Kidney (tissue), 14 donors: ENCODE measurements around the gene BDNF. TPM values are rescaled to one million over a fixed set of nuclear protein-coding genes. Genes with fewer than 3 reads are reported as not detected.

Experiments
- DNase-seq, 5 donors: peaks; one replicate each; pipeline ENCODE4 v3.0.0-alpha.2; 2013 to 2020
- FAIRE-seq: peaks from 2 replicates; lab custom pipeline; 2012; peaks lifted over from hg19 to GRCh38; lab: Jason Lieb, UNC
- H3K27ac ChIP-seq, 2 donors: one replicate each; pipeline ENCODE4 v1.7.0; 2013; ENCODE audit warnings: low read depth in 2 of 2, low read length in 2 of 2, inconsistent platforms in 1 of 2
- H3K27me3 ChIP-seq: one replicate; pipeline ENCODE4 v1.7.1; 2013; ENCODE audit warnings: low read length, inconsistent platforms; ENCODE audit not compliant: control insufficient read depth, insufficient read depth
- H3K36me3 ChIP-seq, 3 donors: one replicate each; pipeline versions ENCODE4 v1.7.0 to v1.7.1; 2013; ENCODE audit warnings: low read length in 3 of 3, control low read depth in 1 of 3, inconsistent platforms in 1 of 3; ENCODE audit not compliant: insufficient read depth in 3 of 3, control insufficient read depth in 2 of 3
- H3K4me1 ChIP-seq, 3 donors: one replicate each; pipeline versions ENCODE4 v1.7.0 to v1.7.1; 2013; ENCODE audit warnings: low read length in 3 of 3, inconsistent platforms in 1 of 3, low read depth in 1 of 3; ENCODE audit not compliant: control insufficient read depth in 2 of 3, insufficient read depth in 2 of 3
- H3K4me3 ChIP-seq, 3 donors: one replicate each; pipeline versions ENCODE4 v1.7.0 to v1.8.1; 2013; ENCODE audit warnings: low read length in 3 of 3, control low read depth in 1 of 3, inconsistent platforms in 1 of 3
- H3K9ac ChIP-seq, 3 donors: one replicate each; pipeline versions ENCODE4 v1.7.0 to v1.7.1; 2013; ENCODE audit warnings: low read length in 3 of 3, control low read depth in 1 of 3, inconsistent platforms in 1 of 3
- H3K9me3 ChIP-seq, 3 donors: one replicate each; pipeline versions ENCODE4 v1.7.0 to v1.7.1; 2013; ENCODE audit warnings: low read length in 3 of 3, control low read depth in 1 of 3, inconsistent platforms in 1 of 3; ENCODE audit not compliant: control insufficient read depth in 2 of 3, insufficient read depth in 1 of 3
- intact Hi-C: fragments of 100-400 bp; cut with DNase I; formaldehyde crosslinking; loops from one replicate; pipeline ENCODE4 v1.11.1; 2022
- polyA plus RNA-seq: library from polyadenylated mRNA; stranded (reverse); fragments of 350-450 nt; fragmentation: Illumina TruSeq; extraction: RNeasy Lipid Tissue Mini Kit (QIAGEN cat#74804); gene quantifications from one replicate; pipeline ENCODE4 v1.2.3, GENCODE V29; 2014; ENCODE audit warnings: low read depth, low replicate concordance; ENCODE audit not compliant: insufficient read depth
- total RNA-seq: library from RNA; stranded (reverse); fragmentation: NEBNext Ultra II Directional; extraction: Animal tissue kit (Norgen Biotek cat#: 25700); gene quantifications from one replicate; pipeline ENCODE4 v1.2.1, GENCODE V29; 2021
- TF ChIP-seq, protein P1 (sequence below): IDR thresholded peaks from 3 replicates; pipeline ENCODE4 v1.5.1; 2012; ENCODE audit warnings: mild to moderate bottlenecking, moderate library complexity, borderline replicate concordance; ENCODE audit not compliant: insufficient read depth; ENCODE audit errors: extremely low read depth
- donor health status: control.
- donor health status: control.
- donor health status: control.
- donor health status: control.
- donor health status: control.
- donor health status: DM: yes; HTN: yes; CAD: no.
- donor health status: Normal renal cell carcinoma (clear cell type).

BDNF gene
- total and polyA plus RNA-seq, 2 donors from 2014 or later: 0.19 to 0.31 TPM

DNA sequence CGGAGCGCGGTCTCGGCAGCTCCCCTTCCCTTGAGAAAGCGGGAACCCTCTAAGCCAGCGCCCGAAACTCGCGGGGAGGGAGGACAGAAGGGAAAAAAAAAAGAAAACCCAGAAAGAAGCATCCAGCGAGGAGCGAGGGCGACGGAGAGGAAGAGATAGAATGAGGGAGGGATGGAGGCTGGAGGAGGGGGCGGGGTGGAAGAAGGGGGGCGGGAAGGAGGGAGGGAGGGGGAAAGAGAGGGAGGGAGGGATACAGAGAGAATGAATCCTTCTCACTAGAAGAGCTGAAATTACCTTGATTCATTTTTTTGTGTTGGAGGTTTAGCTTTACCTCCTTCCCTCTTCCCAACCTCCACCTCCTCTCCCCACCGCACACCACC is 19.3 kb upstream of the BDNF start:
- H3K36me3 ChIP-seq: no peaks in the 10 kb centered on the region
- no peak for FAIRE-seq
- H3K27me3 ChIP-seq: peaks cover 42% of the 10 kb centered on the region
- no peak for DNase-seq
- intact Hi-C loops: no loop called here
- TF ChIP-seq, protein P1, sequence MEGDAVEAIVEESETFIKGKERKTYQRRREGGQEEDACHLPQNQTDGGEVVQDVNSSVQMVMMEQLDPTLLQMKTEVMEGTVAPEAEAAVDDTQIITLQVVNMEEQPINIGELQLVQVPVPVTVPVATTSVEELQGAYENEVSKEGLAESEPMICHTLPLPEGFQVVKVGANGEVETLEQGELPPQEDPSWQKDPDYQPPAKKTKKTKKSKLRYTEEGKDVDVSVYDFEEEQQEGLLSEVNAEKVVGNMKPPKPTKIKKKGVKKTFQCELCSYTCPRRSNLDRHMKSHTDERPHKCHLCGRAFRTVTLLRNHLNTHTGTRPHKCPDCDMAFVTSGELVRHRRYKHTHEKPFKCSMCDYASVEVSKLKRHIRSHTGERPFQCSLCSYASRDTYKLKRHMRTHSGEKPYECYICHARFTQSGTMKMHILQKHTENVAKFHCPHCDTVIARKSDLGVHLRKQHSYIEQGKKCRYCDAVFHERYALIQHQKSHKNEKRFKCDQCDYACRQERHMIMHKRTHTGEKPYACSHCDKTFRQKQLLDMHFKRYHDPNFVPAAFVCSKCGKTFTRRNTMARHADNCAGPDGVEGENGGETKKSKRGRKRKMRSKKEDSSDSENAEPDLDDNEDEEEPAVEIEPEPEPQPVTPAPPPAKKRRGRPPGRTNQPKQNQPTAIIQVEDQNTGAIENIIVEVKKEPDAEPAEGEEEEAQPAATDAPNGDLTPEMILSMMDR: no peak
- H3K4me3 ChIP-seq: no peak overlapping the region
- no peak overlapping the region for H3K27ac ChIP-seq
- no peak overlapping the region for H3K9ac ChIP-seq
- H3K9me3 ChIP-seq: no peaks in the 10 kb centered on the region
- peaks cover 0 to 5% (median 0%) of the 10 kb centered on the region in 3 donors for H3K4me1 ChIP-seq

DNA sequence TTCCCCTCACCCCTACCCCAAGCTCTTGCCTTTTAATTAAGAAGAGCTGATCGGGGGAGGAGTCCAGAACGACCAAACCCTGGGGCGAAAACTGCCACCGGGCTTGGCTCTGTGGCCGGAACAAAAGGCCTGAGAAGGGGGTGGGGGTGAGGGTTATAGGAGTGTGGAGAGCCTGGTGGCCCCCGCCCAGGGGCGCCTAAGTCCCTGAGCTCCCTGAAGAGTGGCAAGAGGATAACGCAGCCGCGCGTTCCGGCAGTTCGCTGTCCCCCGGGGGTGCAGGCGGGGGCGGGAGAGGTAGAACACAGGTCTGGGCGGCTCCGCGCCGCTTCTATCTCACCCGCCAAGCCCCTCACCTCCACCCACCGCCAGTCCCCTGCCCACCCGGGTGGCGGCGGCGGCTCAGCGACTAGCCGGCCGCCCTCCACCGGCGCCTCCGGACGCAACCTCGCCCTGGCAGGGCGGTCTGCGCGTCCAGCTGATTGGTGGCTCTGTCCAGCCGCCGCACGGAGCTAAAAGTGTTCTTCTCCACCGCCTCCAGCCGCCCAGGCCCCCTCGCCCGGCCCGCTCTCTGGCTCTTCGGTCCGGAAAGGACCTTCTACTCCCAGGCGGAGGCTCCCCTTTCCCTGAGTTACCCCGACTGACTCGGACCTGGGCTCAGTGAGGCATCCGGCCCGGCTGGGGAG is 18.7 kb upstream of the BDNF start:
- H3K4me3 ChIP-seq: peak overlapping the region in 2 of 3 donors; percentile 53 to 62
- no peaks in the 10 kb centered on the region for H3K36me3 ChIP-seq
- FAIRE-seq (no peak), DNase-seq (peak; percentile 63 to 79 (median 72))
- no peak overlapping the region for H3K27ac ChIP-seq
- no peaks in the 10 kb centered on the region for H3K9me3 ChIP-seq
- peaks cover 42% of the 10 kb centered on the region for H3K27me3 ChIP-seq
- intact Hi-C loops: no loop called here
- no peak overlapping the region for H3K9ac ChIP-seq
- H3K4me1 ChIP-seq: peaks cover 0 to 5% (median 0%) of the 10 kb centered on the region in 3 donors
- TF ChIP-seq, protein P1: no peak

DNA sequence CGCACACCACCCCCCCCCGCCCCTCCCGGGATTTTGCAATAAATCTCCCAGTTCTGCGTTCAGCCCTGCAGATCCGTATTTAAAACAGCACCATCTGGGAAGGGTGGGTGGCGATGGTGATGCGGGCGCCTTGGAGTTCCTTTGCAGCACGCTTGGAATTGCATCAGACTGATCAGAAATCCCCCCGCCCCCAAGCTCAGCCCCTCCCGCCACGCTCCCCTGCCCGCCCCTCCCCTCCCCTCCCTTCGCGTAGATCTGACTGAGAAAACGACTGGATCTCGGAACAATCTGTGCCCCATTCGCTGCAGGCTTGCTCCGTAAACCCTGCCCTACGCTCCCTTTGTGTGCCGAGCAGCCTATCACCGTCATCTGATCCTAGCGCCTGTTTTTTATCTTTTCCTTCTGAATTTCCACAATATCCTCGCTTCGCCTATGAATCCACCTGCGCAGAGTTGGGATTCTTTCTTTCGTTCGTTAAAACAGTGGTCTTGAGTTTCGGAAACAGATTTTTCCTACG is 18.1 kb upstream of the BDNF start:
- H3K27ac ChIP-seq: no peak overlapping the region
- TF ChIP-seq, protein P1: no peak
- FAIRE-seq: no peak
- no peaks in the 10 kb centered on the region for H3K9me3 ChIP-seq
- intact Hi-C loops: no loop called here
- no peak overlapping the region for H3K9ac ChIP-seq
- H3K36me3 ChIP-seq: no peaks in the 10 kb centered on the region
- H3K4me1 ChIP-seq: peaks cover 0 to 5% (median 0%) of the 10 kb centered on the region in 3 donors
- H3K27me3 ChIP-seq: peaks cover 38% of the 10 kb centered on the region
- DNase-seq: peak in 4 of 5 donors; percentile 62 to 78 (median 68)
- H3K4me3 ChIP-seq: peak overlapping the region; percentile 45 to 62 (median 53)
